Measurements from ENCODE around the gene RBBP5. TPM values are rescaled to one million over a fixed set of nuclear protein-coding genes. Genes with fewer than 3 reads are reported as not detected.
"Not testable (repeated sequence)": the region's sequence is repeated elsewhere in the genome, so short reads cannot be mapped to it uniquely, and the experiment has no call there.

RBBP5 gene
- total and polyA plus RNA-seq, 2 experiments from 2014 or later = 14.1 to 26.5 TPM

- TF ChIP-seq ZNF462 (CRISPR knock-in tag; IDR thresholded peaks at IDR 0.05) (no peak), EZH2 (IDR thresholded peaks at IDR 0.05; ENCODE audit: low read depth, unreplicated experiment) (no peak), EZH2phosphoT487 (IDR thresholded peaks at IDR 0.05; ENCODE audit: unreplicated experiment) (no peak)
Measured at GRCh38 chr1:205158048-205158616, 36.4 kb upstream of the RBBP5 start (continued).

GRCh38 chr1:205155665-205156377 lies 34.0 kb upstream of the RBBP5 start:
- H3K4me3 ChIP-seq; H3K79me2 ChIP-seq (replicated peaks; ENCODE audit: insufficient read depth); H3K4me3 Mint-ChIP-seq; H3K27ac Mint-ChIP-seq; H3K27me3 Mint-ChIP-seq (ENCODE audit: insufficient read depth, low read depth, poor library complexity); H3F3A ChIP-seq (replicated peaks; ENCODE audit: low read depth); H3K4me1 ChIP-seq (ENCODE audit: insufficient read depth); H3K4me1 Mint-ChIP-seq; H2AFZ ChIP-seq; H4K20me1 ChIP-seq (replicated peaks; ENCODE audit: insufficient read depth); H3K27ac ChIP-seq (ENCODE audit: low read depth); H3K27me3 ChIP-seq (ENCODE audit: insufficient read depth); ATAC-seq; H3K4me2 ChIP-seq; H3K9me2 ChIP-seq (ENCODE audit: insufficient read depth); DNase-seq (ENCODE audit: low spot score): not testable (repeated sequence)
- Mint-ChIP-seq H3K36me3 (ENCODE audit: low read depth) (peaks cover 76% of the 10 kb centered on the region), H3K9me3 (peaks cover 34% of the 10 kb centered on the region)
- H3K36me3 ChIP-seq (ENCODE audit: insufficient read depth) = peaks cover 52% of the 10 kb centered on the region
